SK-N-SH treated with all-trans-retinoic acid at 6 μM for 48 hours (cell line): ENCODE results near the gene SURF2.
A peak's percentile ranks its signal among the peaks of the same experiment; 100 is the strongest.

ENCODE experiments used
- ATAC-seq: fragments of 200-7000 bp; cut with Tn5 transposase; 3 replicates; pipeline ENCODE4 v1.9.1; 2020; ENCODE audit warnings: mild to moderate bottlenecking, moderate library complexity
- ARNTL ChIP-seq: fragments of 450-650 bp; formaldehyde crosslinking; IDR thresholded peaks from 2 replicates; pipeline ENCODE4 v1.5.0; 2020; ENCODE audit warnings: low read depth, mild to moderate bottlenecking, moderate library complexity, borderline replicate concordance
- BACH2 ChIP-seq: fragments of 250-450 bp; sonication (Bioruptor Pico); IDR thresholded peaks from 2 replicates; pipeline ENCODE4 v1.9.0; 2021; ENCODE audit warnings: mild to moderate bottlenecking, borderline replicate concordance
- CREB5 ChIP-seq: fragments of 250-450 bp; sonication (Bioruptor Pico); IDR thresholded peaks from 2 replicates; pipeline ENCODE4 v1.5.1; 2020; ENCODE audit warnings: low read depth, mild to moderate bottlenecking, moderate library complexity
- CSDC2 ChIP-seq: fragments of 250-450 bp; sonication (Bioruptor Pico); IDR thresholded peaks from 2 replicates; pipeline ENCODE4 v1.5.0; 2020; ENCODE audit warnings: mild to moderate bottlenecking, moderate library complexity
- CSRNP3 ChIP-seq: fragments of 250-450 bp; sonication (Bioruptor Pico); IDR thresholded peaks from 2 replicates; pipeline ENCODE4 v1.5.1; 2021; ENCODE audit warnings: mild to moderate bottlenecking, moderate library complexity
- ESRRG ChIP-seq: fragments of 250-450 bp; sonication (Bioruptor Pico); IDR thresholded peaks from 2 replicates; pipeline ENCODE4 v1.6.1; 2021; ENCODE audit warnings: mild to moderate bottlenecking
- GLIS3 ChIP-seq: fragments of 250-450 bp; sonication (Bioruptor Pico); IDR thresholded peaks from 2 replicates; pipeline ENCODE4 v1.5.0; 2020; ENCODE audit warnings: mild to moderate bottlenecking, moderate library complexity
- ISL1 ChIP-seq: fragments of 250-450 bp; sonication (Bioruptor Pico); IDR thresholded peaks from 2 replicates; pipeline ENCODE4 v2.1.2; 2022; ENCODE audit warnings: mild to moderate bottlenecking, moderate library complexity
- OSR1 ChIP-seq: fragments of 250-450 bp; sonication (Bioruptor Pico); IDR thresholded peaks from 2 replicates; pipeline ENCODE4 v1.8.0; 2022; ENCODE audit warnings: moderate library complexity, mild to moderate bottlenecking, inconsistent platforms
- POU6F1 ChIP-seq: fragments of 250-450 bp; sonication (Bioruptor Pico); IDR thresholded peaks from 2 replicates; pipeline ENCODE4 v1.8.0; 2021; ENCODE audit warnings: low read depth, mild to moderate bottlenecking, moderate library complexity, borderline replicate concordance
- PPARA ChIP-seq: fragments of 250-450 bp; sonication (Bioruptor Pico); IDR thresholded peaks from 2 replicates; pipeline ENCODE4 v1.5.0; 2020; ENCODE audit warnings: mild to moderate bottlenecking, borderline replicate concordance
- RARB ChIP-seq: fragments of 250-450 bp; sonication (Bioruptor Pico); IDR thresholded peaks from 2 replicates; pipeline ENCODE4 v1.8.0; 2021; ENCODE audit warnings: mild to moderate bottlenecking, moderate library complexity
- SNAI2 ChIP-seq: fragments of 250-450 bp; sonication (Bioruptor Pico); IDR thresholded peaks from 2 replicates; pipeline ENCODE4 v1.5.0; 2020; ENCODE audit warnings: mild to moderate bottlenecking, moderate library complexity
- TCF4 ChIP-seq: fragments of 250-450 bp; sonication (Bioruptor Pico); IDR thresholded peaks from 2 replicates; pipeline ENCODE4 v1.8.0; 2021; ENCODE audit warnings: mild to moderate bottlenecking, moderate library complexity, borderline replicate concordance
- TOX ChIP-seq: fragments of 250-450 bp; sonication (Bioruptor Pico); IDR thresholded peaks from 2 replicates; pipeline ENCODE4 v1.8.0; 2021; ENCODE audit warnings: mild to moderate bottlenecking, moderate library complexity, borderline replicate concordance
- TSHZ2 ChIP-seq: fragments of 250-450 bp; sonication (Bioruptor Pico); IDR thresholded peaks from 2 replicates; pipeline ENCODE4 v1.5.0; 2020; ENCODE audit warnings: mild to moderate bottlenecking, moderate library complexity
- ZC3H10 ChIP-seq: fragments of 250-450 bp; sonication (Bioruptor Pico); IDR thresholded peaks from 2 replicates; pipeline ENCODE4 v1.5.1; 2021; ENCODE audit warnings: mild to moderate bottlenecking, moderate library complexity
- ZFP3 ChIP-seq: fragments of 250-450 bp; sonication (Bioruptor Pico); IDR thresholded peaks from 2 replicates; pipeline ENCODE4 v1.5.0; 2020; ENCODE audit warnings: mild to moderate bottlenecking, moderate library complexity
- ZFP30 ChIP-seq: fragments of 450-650 bp; formaldehyde crosslinking; IDR thresholded peaks from 2 replicates; pipeline ENCODE4 v1.5.0; 2022; ENCODE audit warnings: mild to moderate bottlenecking, moderate library complexity
- ZNF565 ChIP-seq: fragments of 450-650 bp; formaldehyde crosslinking; conservative IDR thresholded peaks from 2 replicates; pipeline ENCODE4 v1.5.0; 2020; ENCODE audit warnings: low read depth, mild to moderate bottlenecking, moderate library complexity
- ZNF70 ChIP-seq: fragments of 450-650 bp; formaldehyde crosslinking; IDR thresholded peaks from 2 replicates; pipeline ENCODE4 v1.5.0; 2020; ENCODE audit warnings: mild to moderate bottlenecking, moderate library complexity
- ZNF8 ChIP-seq: fragments of 450-650 bp; formaldehyde crosslinking; IDR thresholded peaks from 2 replicates; pipeline ENCODE4 v1.5.0; 2020; ENCODE audit warnings: mild to moderate bottlenecking, moderate library complexity
- TF ChIP-seq, protein P1 (sequence below): fragments of 250-450 bp; sonication (Bioruptor Pico); IDR thresholded peaks from 2 replicates; pipeline ENCODE4 v1.8.0; 2020; ENCODE audit warnings: mild to moderate bottlenecking, moderate library complexity, borderline replicate concordance

Gene SURF2

DNA sequence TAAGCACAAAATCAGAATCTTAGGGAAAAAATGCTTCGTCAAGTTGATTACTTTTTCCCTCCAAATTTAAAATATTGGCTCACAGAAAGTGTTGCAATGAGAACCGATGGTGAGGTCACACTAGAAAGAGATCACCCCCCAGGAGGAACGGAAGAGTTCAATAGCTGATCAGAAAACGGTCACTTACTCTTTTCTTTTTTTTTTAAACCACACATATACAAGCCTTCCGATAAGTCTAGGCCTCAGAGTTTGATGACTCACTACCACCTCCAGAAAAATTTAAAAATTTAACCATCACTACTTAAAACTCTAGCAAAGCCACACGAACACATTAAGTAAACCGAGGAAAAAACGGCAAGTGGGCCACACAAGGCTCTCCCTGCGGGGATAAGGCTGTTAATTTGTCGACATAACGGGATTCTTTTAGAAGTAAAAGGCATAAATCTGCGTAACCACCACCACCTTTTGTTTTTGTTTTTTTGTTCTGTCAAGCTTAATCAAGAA lies 18.3 kb downstream of the SURF2 start:
- ATAC-seq = no peak

DNA sequence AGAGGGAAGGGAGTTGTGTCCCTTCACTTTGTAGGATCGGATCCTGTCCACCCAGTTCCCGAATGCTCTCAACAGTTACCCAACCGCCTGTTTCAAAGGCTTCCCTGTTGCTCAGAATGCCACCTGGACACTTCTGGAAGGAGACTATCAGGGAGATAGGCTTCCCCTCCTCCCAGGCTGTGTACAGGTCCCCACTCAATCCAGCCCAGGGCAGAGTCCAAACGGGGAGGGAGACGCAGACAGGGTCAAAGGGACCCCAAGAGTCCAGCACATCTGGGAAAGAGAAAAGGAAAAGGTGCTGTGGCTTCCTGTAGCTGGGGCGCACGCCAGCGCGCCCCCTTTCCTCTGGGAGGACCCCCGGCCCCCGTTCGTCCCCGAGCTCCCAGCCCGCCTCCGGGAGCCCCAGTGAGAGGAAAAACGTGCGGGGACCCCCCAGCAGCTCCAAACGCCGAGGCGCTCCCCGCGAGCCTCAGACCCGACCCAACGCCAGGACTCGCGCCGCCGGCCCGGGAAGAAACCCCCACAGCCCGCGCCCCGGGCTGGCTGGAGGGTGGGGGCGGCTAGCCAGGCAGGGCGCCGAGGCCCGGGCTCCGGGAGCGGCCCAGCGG lies 18.9 kb downstream of the SURF2 start:
- TF ChIP-seq ZNF70 (CRISPR knock-in tag) = no peak
- TF ChIP-seq TCF4 (CRISPR knock-in tag) = no peak
- no peak for TF ChIP-seq ZC3H10 (CRISPR knock-in tag)
- no peak for TF ChIP-seq ZFP3 (CRISPR knock-in tag)
- no peak for TF ChIP-seq PPARA
- TF ChIP-seq OSR1 (CRISPR knock-in tag) = no peak
- TF ChIP-seq ZFP30 (CRISPR knock-in tag) = no peak
- TF ChIP-seq, protein P1, sequence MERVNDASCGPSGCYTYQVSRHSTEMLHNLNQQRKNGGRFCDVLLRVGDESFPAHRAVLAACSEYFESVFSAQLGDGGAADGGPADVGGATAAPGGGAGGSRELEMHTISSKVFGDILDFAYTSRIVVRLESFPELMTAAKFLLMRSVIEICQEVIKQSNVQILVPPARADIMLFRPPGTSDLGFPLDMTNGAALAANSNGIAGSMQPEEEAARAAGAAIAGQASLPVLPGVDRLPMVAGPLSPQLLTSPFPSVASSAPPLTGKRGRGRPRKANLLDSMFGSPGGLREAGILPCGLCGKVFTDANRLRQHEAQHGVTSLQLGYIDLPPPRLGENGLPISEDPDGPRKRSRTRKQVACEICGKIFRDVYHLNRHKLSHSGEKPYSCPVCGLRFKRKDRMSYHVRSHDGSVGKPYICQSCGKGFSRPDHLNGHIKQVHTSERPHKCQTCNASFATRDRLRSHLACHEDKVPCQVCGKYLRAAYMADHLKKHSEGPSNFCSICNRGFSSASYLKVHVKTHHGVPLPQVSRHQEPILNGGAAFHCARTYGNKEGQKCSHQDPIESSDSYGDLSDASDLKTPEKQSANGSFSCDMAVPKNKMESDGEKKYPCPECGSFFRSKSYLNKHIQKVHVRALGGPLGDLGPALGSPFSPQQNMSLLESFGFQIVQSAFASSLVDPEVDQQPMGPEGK (CRISPR knock-in tag) = no peak
- no peak for TF ChIP-seq TOX (CRISPR knock-in tag)
- TF ChIP-seq RARB (CRISPR knock-in tag) = no peak
- TF ChIP-seq ESRRG (CRISPR knock-in tag) = no peak
- TF ChIP-seq ISL1 = no peak
- no peak for TF ChIP-seq ZNF565
- no peak for TF ChIP-seq ARNTL
- no peak for TF ChIP-seq ZNF8
- TF ChIP-seq CSRNP3 (CRISPR knock-in tag) = no peak
- no peak for TF ChIP-seq SNAI2 (CRISPR knock-in tag)
- TF ChIP-seq, all 23 proteins: peak for 0
- ATAC-seq = peak; percentile 32

More for the DNA sequence above, 18.3 kb downstream of the SURF2 start:
- TF ChIP-seq TOX (CRISPR knock-in tag) = no peak
- TF ChIP-seq POU6F1 (CRISPR knock-in tag) = no peak
- TF ChIP-seq CSDC2 (CRISPR knock-in tag) = no peak
- TF ChIP-seq TSHZ2 (CRISPR knock-in tag) = no peak

DNA sequence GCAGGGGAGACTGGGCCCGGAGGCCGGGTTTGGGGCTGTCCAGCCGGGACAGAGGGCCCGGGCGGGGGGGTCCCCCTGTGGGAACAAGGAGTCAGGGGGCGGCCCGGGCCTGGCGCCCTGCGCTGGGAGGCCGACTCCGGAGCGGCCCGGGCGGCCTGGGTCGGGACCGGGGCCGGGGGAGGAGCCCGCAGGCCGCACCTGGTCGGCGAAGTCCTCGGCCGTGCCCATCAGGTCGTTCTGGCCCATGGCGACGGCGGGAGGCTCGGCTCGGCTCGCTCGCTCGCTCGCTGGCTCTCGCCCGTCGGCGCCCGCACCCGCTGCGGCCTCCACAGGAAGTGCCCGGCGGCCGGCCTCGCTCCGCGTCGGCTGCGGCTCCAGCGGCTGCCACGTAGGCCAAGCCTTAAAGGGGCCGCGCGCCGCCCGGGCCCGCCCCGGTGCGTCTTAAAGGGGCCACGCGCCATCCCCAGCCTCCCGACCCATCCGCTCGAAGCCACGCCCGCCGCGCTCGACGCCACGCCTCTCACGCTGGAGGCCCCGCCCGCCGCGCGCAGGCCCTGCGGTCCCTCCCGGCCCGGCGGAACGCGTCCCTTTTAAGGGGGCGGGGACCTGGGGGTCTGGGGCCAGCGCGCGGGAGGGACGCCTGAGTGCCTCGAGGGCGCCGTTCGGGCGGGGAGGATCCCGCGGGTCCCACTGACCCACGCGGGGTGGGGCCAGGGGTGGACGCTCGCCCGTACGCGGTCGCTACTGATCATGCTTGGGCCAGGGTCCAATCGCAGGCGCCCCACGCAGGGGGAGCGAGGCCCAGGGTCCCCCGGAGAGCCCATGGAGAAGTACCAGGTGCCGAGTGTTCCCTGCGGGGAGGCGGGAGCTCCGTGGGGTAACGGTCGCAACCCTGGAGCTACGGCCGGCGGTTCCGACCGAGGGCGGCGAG lies 19.6 kb downstream of the SURF2 start, which contains the start of the genes STKLD1 and SURF4:
Gene STKLD1 (plus strand): TSS at position 643 of the 931 bp plus-strand sequence. CDS start 108 bp downstream, at position 751.
Gene SURF4 (minus strand): TSS at position 337 of the 931 bp plus-strand sequence. CDS start 91 bp downstream, at position 246.
- TF ChIP-seq ESRRG (CRISPR knock-in tag) (no peak), SNAI2 (CRISPR knock-in tag) (no peak), CSRNP3 (CRISPR knock-in tag) (no peak), BACH2 (CRISPR knock-in tag) (no peak), CSDC2 (CRISPR knock-in tag) (no peak), ZNF8 (no peak), ZFP30 (CRISPR knock-in tag) (no peak), PPARA (no peak), RARB (CRISPR knock-in tag) (no peak), CREB5 (CRISPR knock-in tag) (no peak), GLIS3 (CRISPR knock-in tag) (no peak), ZC3H10 (CRISPR knock-in tag) (no peak)
- TF ChIP-seq, protein P1 (CRISPR knock-in tag) = no peak
- ATAC-seq = peak; percentile 93
